Measurements from ENCODE around the gene AASS. TPM values are rescaled to one million over a fixed set of nuclear protein-coding genes. Genes with fewer than 3 reads are reported as not detected.

AASS gene
- total and polyA plus RNA-seq, 10 donors: 1.7 to 25.3 (median 12.0) TPM

- Histone ChIP-seq H3K4me1 (no peaks in the 10 kb centered on the region), H3K27me3 (replicated peaks in 1 of 7) (no peaks in the 10 kb centered on the region), H3K36me3 (no peaks in the 10 kb centered on the region), H3K27ac (no peak overlapping the region), H3K9me3 (no peaks in the 10 kb centered on the region), H3K4me3 (no peak overlapping the region)
- 77 to 91% (median 80%) methylated on average over 4 of the region's 4 CpGs for WGBS, 5 donors
- DNase-seq: no peak
- intact Hi-C loops (cut with DNase I; ENCODE audit: low total_unique reads): no loop called here
- TF ChIP-seq CTCF (IDR thresholded peaks at IDR 0.05 in 8 of 11, conservative IDR thresholded peaks at IDR 0.05 in 3 of 11) (no peak), POLR2AphosphoS5 (IDR thresholded peaks at IDR 0.05) (no peak), POLR2A (IDR thresholded peaks at IDR 0.05) (no peak)
Measured at GRCh38 chr7:122064971-122065370, 79.1 kb downstream of the AASS start.

- H3K36me3 ChIP-seq: no peaks in the 10 kb centered on the region
- intact Hi-C loops (cut with DNase I; ENCODE audit: low total_unique reads): no loop called here
- no peak overlapping the region for H3K27ac ChIP-seq
- no peaks in the 10 kb centered on the region for H3K27me3 ChIP-seq (replicated peaks in 1 of 7)
- TF ChIP-seq POLR2AphosphoS5 (IDR thresholded peaks at IDR 0.05) (no peak), CTCF (IDR thresholded peaks at IDR 0.05 in 8 of 11, conservative IDR thresholded peaks at IDR 0.05 in 3 of 11) (no peak), POLR2A (IDR thresholded peaks at IDR 0.05) (no peak)
- H3K4me3 ChIP-seq: no peak overlapping the region
- no peaks in the 10 kb centered on the region for H3K4me1 ChIP-seq
- no peak for DNase-seq
- no peaks in the 10 kb centered on the region for H3K9me3 ChIP-seq
Measured at GRCh38 chr7:122063146-122063545, 80.9 kb downstream of the AASS start.

- H3K36me3 ChIP-seq: no peaks in the 10 kb centered on the region
- WGBS, 5 donors: 69 to 84% (median 71%) methylated on average over 4 of the region's 4 CpGs
- H3K4me1 ChIP-seq: no peaks in the 10 kb centered on the region
- no peak for TF ChIP-seq POLR2AphosphoS5 (IDR thresholded peaks at IDR 0.05)
- no peaks in the 10 kb centered on the region for H3K9me3 ChIP-seq
- H3K4me3 ChIP-seq: no peak overlapping the region
- no peaks in the 10 kb centered on the region for H3K27me3 ChIP-seq (replicated peaks in 1 of 7)
- DNase-seq: no peak
- H3K27ac ChIP-seq: no peak overlapping the region
- intact Hi-C loops (cut with DNase I; ENCODE audit: low total_unique reads): no loop called here
Measured at GRCh38 chr7:122059542-122059941, 84.5 kb downstream of the AASS start.

GRCh38 chr7:122056977-122057376 is 87.1 kb downstream of the AASS start:
- no peak overlapping the region for H3K4me3 ChIP-seq
- no peak for DNase-seq
- no peaks in the 10 kb centered on the region for H3K27me3 ChIP-seq (replicated peaks in 1 of 7)
- no peaks in the 10 kb centered on the region for H3K36me3 ChIP-seq
- H3K4me1 ChIP-seq: no peaks in the 10 kb centered on the region
- H3K9me3 ChIP-seq: no peaks in the 10 kb centered on the region
- TF ChIP-seq CTCF (IDR thresholded peaks at IDR 0.05 in 8 of 11, conservative IDR thresholded peaks at IDR 0.05 in 3 of 11) (no peak), POLR2A (IDR thresholded peaks at IDR 0.05) (no peak), POLR2AphosphoS5 (IDR thresholded peaks at IDR 0.05) (no peak)
- WGBS, 5 donors: 50 to 72% (median 52%) methylated on average over 2 of the region's 2 CpGs
- no peak overlapping the region for H3K27ac ChIP-seq
- intact Hi-C loops (cut with DNase I; ENCODE audit: low total_unique reads): no loop called here

- no peak overlapping the region for H3K27ac ChIP-seq
- H3K36me3 ChIP-seq: no peaks in the 10 kb centered on the region
- no peak for TF ChIP-seq POLR2AphosphoS5 (IDR thresholded peaks at IDR 0.05)
- TF ChIP-seq POLR2A (IDR thresholded peaks at IDR 0.05): no peak
- no peak for TF ChIP-seq CTCF (IDR thresholded peaks at IDR 0.05 in 8 of 11, conservative IDR thresholded peaks at IDR 0.05 in 3 of 11)
- H3K4me3 ChIP-seq: no peak overlapping the region
- no peak for DNase-seq
- H3K4me1 ChIP-seq: no peaks in the 10 kb centered on the region
- intact Hi-C loops (cut with DNase I; ENCODE audit: low total_unique reads): no loop called here
- WGBS, 5 donors: 53 to 82% (median 60%) methylated on average over 1 of the region's 1 CpG
- H3K9me3 ChIP-seq: no peaks in the 10 kb centered on the region
- H3K27me3 ChIP-seq (replicated peaks in 1 of 7): no peaks in the 10 kb centered on the region
Measured at GRCh38 chr7:122055073-122055472, 89.0 kb downstream of the AASS start.
